ENCODE measurements around the gene RNLS. TPM values are rescaled to one million over a fixed set of nuclear protein-coding genes. Genes with fewer than 3 reads are reported as not detected.

Gene RNLS
- total and polyA plus RNA-seq, 2 donors from 2014 or later, result 19.5 to 21.1 TPM

DNA sequence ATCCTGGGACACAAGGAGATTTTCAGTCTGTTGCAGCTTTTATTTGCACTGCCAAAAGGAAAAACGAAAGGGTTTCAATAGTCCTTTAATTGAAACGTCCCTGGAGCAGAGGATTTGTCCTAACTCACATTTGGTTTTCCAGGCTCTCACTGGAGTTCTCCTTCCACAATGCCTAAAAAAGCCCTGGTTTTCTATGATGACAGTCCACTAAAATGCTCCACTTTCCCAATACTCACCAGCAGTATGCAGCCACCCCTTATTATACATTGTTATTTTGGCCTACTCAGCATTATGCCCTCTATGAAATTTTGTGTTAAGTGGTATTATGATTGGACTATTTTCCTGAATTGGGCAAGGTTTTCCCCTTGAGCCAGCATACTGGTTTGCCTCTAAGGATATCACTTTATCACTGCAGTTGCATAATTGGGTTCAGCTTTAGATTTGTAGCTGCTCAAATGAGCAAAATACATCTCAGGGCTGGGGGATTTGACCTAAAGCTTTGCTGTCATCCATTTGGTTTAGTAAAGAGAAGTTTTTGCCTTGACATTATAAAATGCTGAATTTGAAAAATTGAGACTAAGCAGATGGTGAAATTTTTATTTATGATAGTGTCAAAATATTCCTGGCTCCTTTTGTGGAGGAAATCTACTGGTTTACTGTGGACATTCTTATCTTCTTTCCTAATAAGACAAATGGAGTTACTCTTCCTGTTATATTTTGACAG, 239.2 kb downstream of the RNLS start:
- peak in 1 of 5 donors; percentile 23 for DNase-seq
- Histone ChIP-seq H3K27me3 (ENCODE audit: control insufficient read depth, insufficient read depth, low read length) (no peaks in the 10 kb centered on the region), H3K36me3 (ENCODE audit: control insufficient read depth in 2 of 3, insufficient read depth in 3 of 3, low read length in 3 of 3) (no peaks in the 10 kb centered on the region), H3K4me1 (ENCODE audit: control insufficient read depth in 2 of 3, insufficient read depth in 2 of 3, low read depth in 1 of 3, low read length in 3 of 3) (peaks cover 0 to 6% (median 5%) of the 10 kb centered on the region in 3 donors), H3K27ac (ENCODE audit: low read depth in 2 of 2, low read length in 2 of 2) (no peak overlapping the region), H3K9ac (ENCODE audit: low read length in 3 of 3) (no peak overlapping the region), H3K9me3 (ENCODE audit: control insufficient read depth in 2 of 3, insufficient read depth in 1 of 3, low read length in 3 of 3) (no peaks in the 10 kb centered on the region), H3K4me3 (ENCODE audit: low read length in 3 of 3) (no peak overlapping the region)
- no peak for FAIRE-seq
- intact Hi-C loops (cut with DNase I), result no loop called here
- no peak for TF ChIP-seq CTCF (IDR thresholded peaks at IDR 0.05; ENCODE audit: borderline replicate concordance, extremely low read depth, insufficient read depth)

DNA sequence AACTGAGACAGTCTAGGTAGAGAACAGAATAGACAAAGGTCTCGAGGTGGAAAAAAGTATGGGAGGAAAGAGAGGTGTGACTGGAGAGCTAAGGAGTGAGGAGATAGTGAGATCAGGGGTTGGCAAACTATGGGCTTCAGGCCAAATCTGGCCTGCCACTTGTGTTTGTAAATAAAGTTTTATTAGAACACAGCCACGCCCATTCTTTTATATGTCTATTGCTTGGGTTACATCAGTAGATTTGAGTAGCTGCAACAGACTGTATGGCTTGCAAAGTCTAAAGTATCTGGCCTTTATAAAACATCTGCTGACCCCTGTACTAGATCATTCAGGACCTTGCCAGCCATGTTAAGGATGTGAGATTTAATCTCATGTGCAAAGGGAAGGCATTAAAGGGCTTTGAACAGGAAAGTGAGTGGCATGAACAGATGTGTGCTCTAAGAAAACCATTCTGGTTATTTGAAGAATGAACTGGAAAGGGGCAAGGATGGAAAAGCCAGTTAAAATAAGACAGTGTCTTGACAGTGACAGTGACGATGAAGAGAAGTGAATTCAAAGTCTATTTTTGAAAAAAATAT, 240.3 kb downstream of the RNLS start:
- H3K4me3 ChIP-seq (ENCODE audit: low read length in 3 of 3), result no peak overlapping the region
- H3K9me3 ChIP-seq (ENCODE audit: control insufficient read depth in 2 of 3, insufficient read depth in 1 of 3, low read length in 3 of 3), result no peaks in the 10 kb centered on the region
- TF ChIP-seq CTCF (IDR thresholded peaks at IDR 0.05; ENCODE audit: borderline replicate concordance, extremely low read depth, insufficient read depth), result no peak
- DNase-seq, result no peak
- intact Hi-C loops (cut with DNase I), result no loop called here
- FAIRE-seq, result no peak
- no peak overlapping the region for H3K9ac ChIP-seq (ENCODE audit: low read length in 3 of 3)
- H3K4me1 ChIP-seq (ENCODE audit: control insufficient read depth in 2 of 3, insufficient read depth in 2 of 3, low read depth in 1 of 3, low read length in 3 of 3), result peaks cover 0 to 6% (median 5%) of the 10 kb centered on the region in 3 donors
- H3K27me3 ChIP-seq (ENCODE audit: control insufficient read depth, insufficient read depth, low read length), result no peaks in the 10 kb centered on the region
- no peak overlapping the region for H3K27ac ChIP-seq (ENCODE audit: low read depth in 2 of 2, low read length in 2 of 2)
- H3K36me3 ChIP-seq (ENCODE audit: control insufficient read depth in 2 of 3, insufficient read depth in 3 of 3, low read length in 3 of 3), result no peaks in the 10 kb centered on the region

- no peaks in the 10 kb centered on the region for H3K4me1 ChIP-seq (ENCODE audit: control insufficient read depth in 2 of 3, insufficient read depth in 2 of 3, low read depth in 1 of 3, low read length in 3 of 3)
- no peak for DNase-seq
- no peak overlapping the region for H3K27ac ChIP-seq (ENCODE audit: low read depth in 2 of 2, low read length in 2 of 2)
- no peak overlapping the region for H3K4me3 ChIP-seq (ENCODE audit: low read length in 3 of 3)
- H3K36me3 ChIP-seq (ENCODE audit: control insufficient read depth in 2 of 3, insufficient read depth in 3 of 3, low read length in 3 of 3), result no peaks in the 10 kb centered on the region
- H3K9me3 ChIP-seq (ENCODE audit: control insufficient read depth in 2 of 3, insufficient read depth in 1 of 3, low read length in 3 of 3), result no peaks in the 10 kb centered on the region
- no peak for TF ChIP-seq CTCF (IDR thresholded peaks at IDR 0.05; ENCODE audit: borderline replicate concordance, extremely low read depth, insufficient read depth)
- no peak for FAIRE-seq
- H3K9ac ChIP-seq (ENCODE audit: low read length in 3 of 3), result no peak overlapping the region
- intact Hi-C loops (cut with DNase I), result no loop called here
- H3K27me3 ChIP-seq (ENCODE audit: control insufficient read depth, insufficient read depth, low read length), result no peaks in the 10 kb centered on the region
Observed at GRCh38 chr10:88337134-88337533, 246.0 kb downstream of the RNLS start.
